ENCODE data around the gene ZMIZ1.
A peak's percentile ranks its signal among the peaks of the same experiment; 100 is the strongest.

Gene ZMIZ1

GRCh38 chr10:79158402-79159097 is 89.8 kb downstream of the ZMIZ1 start:
- no peak for DNase-seq

DNA sequence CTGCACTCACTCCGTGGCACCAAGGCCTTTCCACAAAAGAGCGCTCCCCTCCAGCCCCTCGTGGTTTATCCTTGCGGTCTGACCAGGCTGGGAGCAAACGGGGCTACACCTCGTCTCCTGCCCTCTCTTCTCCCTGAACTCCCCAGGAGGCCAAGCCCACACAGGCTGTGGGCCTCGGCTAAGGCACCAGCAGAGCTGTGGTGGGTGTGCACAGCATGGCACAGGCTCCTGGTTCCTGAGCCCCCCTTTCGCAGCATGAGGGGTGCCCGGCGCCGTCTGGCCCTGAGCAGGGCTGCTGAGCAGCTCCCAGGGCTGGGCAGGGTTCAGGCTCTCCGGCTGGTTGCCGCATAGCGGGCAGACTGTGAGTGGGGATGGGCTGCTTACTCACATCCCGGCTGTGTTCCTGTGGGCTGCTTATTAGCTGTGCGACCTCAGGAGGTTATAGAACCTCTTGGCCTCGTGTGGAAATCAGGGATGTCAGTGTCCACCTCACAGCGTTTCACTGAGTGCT is 90.4 kb downstream of the ZMIZ1 start:
- no peak for DNase-seq

GRCh38 chr10:79159785-79160184 is 91.0 kb downstream of the ZMIZ1 start:
- no peak for DNase-seq

DNA sequence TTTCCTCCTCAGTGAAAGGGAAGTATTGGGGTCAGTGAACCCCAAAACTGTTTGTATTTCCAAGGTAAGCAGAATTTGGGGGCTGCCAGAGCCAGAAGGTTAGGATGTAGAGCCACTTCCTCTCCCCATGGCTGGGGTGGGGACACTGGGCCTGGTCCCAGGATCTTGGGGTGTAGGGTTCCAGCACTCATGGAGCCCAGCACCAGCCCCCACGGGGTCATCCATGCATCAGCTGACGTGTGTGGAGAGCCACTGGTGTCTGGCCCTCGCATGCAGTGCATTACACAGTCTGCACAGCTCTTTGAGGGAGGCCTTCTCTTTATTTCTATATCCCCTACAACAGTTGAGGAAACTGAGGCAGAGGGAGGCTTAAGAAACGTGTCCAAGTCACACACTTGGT is 91.4 kb downstream of the ZMIZ1 start:
- DNase-seq: no peak

DNA sequence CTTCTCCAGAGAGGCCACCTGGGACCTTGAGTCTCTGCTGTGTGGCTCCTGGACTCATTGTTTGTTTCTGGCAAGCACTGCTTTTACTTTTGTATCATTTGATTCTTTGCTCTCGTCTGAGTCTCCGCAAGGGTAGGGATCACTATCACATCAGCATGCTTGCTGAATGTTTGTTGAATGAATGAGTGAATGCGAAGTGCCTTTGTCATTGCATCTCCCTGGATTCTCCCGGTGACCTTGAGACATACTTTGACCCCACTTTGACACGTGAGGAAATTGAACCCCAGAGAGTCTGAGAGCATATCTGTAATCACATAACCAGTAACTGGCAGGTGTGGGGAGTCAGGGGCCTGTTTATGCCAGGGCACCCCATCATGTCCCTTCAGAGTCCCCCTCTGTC is 92.8 kb downstream of the ZMIZ1 start:
- DNase-seq: no peak

DNA sequence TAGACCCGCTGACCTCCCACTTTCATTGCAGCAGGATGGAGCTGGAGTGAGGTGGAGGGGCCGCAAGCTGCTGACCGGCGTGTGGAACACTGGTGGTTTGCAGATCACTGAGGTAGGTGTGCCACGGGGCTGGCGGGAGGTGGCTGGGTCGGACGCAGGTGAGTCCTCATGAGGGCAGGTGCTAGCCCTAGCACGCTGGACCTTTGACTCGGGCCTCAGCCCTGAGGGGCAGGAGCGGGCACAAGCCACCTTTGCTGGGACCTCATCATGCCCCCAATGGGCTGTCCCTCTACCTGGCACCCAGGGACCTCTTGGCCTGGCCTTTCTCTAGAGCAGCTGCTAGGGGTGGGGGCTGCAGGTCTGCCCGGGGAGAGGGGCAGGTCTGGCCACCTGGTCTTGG is 93.3 kb downstream of the ZMIZ1 start:
- no peak for DNase-seq

GRCh38 chr10:79162861-79163665 is 94.3 kb downstream of the ZMIZ1 start:
- DNase-seq: no peak

GRCh38 chr10:79163666-79163975 is 94.9 kb downstream of the ZMIZ1 start:
- no peak for DNase-seq

DNA sequence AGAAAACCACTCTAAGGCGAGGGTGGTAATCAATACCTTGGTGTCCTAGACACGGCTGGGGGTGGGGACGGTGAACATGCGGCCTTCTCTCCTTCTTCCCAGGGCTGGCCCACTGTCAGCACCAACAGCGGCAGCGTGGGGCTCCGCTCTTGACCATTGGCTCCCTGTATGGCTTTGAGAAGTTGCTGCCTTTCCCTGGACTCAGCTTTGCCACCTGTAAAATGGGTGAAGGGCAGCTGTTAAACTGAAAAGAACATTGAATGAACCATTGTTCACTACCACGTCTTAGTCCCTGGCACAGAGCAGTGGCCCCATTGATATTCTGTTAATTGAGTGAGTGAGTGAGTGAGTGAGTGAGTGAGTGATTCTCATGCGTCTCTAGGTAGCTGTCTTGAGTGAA is 95.3 kb downstream of the ZMIZ1 start:
- DNase-seq: no peak

GRCh38 chr10:79165070-79165778 is 96.5 kb downstream of the ZMIZ1 start:
- no peak for DNase-seq

DNA sequence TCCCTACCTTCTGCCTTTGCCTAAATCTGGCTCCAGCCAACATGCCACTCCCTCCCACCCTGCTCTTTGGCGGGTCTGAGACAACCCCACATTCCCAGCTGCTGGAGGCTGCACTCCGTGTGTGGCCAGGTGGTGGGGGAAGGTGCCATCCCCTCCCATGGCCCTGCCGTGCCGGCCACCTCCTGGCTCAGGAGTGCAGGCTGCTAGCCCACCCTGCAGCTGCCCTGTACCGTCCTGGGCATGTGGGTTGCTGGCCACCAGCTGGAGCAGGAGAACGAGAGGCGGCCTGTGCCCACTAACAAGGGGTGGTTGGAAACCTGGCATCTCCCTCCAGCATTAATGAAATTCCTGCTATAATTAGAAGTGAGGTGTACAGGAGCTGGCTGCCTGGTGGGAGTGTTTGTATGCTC is 97.6 kb downstream of the ZMIZ1 start:
- DNase-seq: no peak

- DNase-seq: no peak
These were observed 98.0 kb downstream of the ZMIZ1 start for GRCh38 chr10:79166741-79167140.

DNA sequence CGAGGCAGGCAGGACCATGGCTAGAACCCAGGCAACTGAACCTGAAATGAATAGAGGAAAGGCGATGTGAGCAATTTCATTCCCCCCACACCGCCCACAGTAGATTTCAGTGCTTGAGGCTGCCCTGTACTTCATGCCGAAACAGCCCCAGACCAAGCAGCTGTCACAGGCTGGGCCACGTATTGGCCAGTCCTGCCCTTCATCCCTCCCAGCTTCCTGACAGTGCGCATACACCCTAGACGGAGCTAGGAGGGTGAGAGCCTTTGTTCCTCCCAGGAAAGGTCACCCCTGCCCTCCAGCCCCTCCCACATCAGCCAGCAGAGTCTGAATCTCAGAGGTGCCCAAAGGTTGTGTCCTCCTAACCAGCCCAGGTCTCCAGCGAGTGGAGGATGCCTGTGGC is 98.8 kb downstream of the ZMIZ1 start:
- DNase-seq: no peak

DNA sequence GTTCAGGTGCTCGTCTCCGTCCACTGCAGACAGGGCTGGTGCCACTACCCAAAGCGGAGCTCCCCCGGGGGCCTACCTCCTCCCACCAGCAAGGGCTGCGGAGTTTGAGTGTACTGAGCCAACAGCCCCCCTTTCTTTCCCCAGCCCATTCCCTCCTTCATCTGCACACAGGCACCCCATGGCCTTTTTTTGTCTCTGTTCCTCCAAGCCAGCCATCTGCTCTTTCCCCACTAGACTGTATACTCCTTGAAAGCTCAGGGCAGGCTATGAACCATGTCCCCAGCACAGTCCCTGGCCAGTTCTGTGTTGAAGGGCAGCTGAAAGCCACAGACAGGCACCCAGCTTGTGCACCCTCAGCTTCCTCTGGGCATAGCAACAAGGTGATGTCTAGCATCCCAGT is 99.4 kb downstream of the ZMIZ1 start:
- DNase-seq: no peak

- DNase-seq: no peak
These were observed 101.5 kb downstream of the ZMIZ1 start for GRCh38 chr10:79170226-79170752.

GRCh38 chr10:79170993-79171392 is 102.2 kb downstream of the ZMIZ1 start:
- peak; percentile 48 for DNase-seq

- DNase-seq: no peak
These were observed 102.7 kb downstream of the ZMIZ1 start for GRCh38 chr10:79171504-79171903.

- no peak for DNase-seq
These were observed 104.1 kb downstream of the ZMIZ1 start for GRCh38 chr10:79172881-79173280.

DNA sequence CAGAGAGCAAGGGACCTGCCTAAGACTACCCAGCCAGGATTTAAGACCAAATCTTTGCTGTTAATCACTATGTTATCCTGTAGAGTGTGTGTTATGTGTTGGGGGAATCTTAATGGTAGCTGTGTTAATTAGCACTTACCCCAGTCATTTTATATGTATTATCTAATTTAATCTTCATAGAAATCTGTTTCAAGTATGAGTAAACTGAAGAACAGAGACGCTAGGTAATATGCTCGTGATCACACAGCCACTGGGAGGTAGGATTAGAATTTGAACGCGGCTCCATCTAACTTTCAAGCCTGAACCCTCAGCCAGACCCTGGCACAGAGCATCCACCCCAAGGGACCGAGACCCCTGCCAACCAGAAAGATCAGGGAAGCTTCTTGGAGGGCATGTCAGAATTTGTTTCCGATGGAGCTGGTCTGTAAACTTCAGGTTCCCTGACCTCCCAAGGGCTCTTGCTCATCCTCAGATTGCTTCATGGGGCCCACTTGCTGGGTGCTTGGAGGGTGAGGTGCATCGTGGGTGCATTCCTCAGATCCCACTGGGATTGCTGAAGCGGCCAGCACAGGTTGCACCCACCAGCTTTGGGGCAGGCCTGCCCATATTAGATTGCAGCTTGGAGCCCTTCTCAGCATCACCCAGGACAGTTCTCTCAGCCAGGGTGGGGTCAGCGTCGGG is 105.0 kb downstream of the ZMIZ1 start:
- no peak for DNase-seq

- no peak for DNase-seq
These were observed 107.3 kb downstream of the ZMIZ1 start for GRCh38 chr10:79176052-79176501.

GRCh38 chr10:79176949-79177602 is 108.3 kb downstream of the ZMIZ1 start:
- DNase-seq: peak; percentile 85

DNA sequence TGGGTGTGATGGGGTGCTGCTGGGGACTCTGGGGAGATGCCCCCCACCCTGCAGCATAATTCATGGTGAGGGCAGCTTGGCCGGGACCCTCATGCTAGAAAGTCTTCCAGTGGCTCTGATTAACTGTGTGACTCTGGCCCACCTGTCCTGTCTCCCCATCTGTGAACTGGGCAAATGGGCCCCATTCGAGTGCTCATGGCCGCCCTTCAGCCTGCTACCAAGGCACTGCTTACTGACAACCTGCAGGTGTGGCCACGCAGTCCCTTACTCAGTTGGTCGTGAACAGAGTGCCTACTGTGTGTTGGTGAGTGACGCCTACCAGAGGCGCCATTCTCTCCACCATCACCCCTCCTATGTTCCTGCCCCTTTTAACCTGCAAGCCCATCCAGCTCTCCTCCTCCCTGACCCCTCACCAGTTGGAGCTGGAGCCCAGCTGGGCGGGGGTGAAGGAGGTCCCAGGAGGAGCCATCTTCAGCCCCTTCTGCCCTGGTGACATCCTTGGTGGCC is 109.4 kb downstream of the ZMIZ1 start:
- DNase-seq: no peak
